M059J (cell line): ENCODE data around the gene PRRG3. TPM values are rescaled to one million over a fixed set of nuclear protein-coding genes. Genes with fewer than 3 reads are reported as not detected.

Experiments used
- DNase-seq: peaks from one replicate; pipeline ENCODE4 v3.0.0-alpha.2; 2012; ENCODE audit warnings: low read depth
- total RNA-seq: library from RNA; depleted of rRNA; stranded (reverse); fragments of >200 nt; shearing (Covaris generic); gene quantifications from 2 replicates; pipeline ENCODE4 v1.2.3, GENCODE V29; 2014; rRNA removed

PRRG3 gene
- total RNA-seq, 1 experiment from 2014 or later, result not detected

DNA sequence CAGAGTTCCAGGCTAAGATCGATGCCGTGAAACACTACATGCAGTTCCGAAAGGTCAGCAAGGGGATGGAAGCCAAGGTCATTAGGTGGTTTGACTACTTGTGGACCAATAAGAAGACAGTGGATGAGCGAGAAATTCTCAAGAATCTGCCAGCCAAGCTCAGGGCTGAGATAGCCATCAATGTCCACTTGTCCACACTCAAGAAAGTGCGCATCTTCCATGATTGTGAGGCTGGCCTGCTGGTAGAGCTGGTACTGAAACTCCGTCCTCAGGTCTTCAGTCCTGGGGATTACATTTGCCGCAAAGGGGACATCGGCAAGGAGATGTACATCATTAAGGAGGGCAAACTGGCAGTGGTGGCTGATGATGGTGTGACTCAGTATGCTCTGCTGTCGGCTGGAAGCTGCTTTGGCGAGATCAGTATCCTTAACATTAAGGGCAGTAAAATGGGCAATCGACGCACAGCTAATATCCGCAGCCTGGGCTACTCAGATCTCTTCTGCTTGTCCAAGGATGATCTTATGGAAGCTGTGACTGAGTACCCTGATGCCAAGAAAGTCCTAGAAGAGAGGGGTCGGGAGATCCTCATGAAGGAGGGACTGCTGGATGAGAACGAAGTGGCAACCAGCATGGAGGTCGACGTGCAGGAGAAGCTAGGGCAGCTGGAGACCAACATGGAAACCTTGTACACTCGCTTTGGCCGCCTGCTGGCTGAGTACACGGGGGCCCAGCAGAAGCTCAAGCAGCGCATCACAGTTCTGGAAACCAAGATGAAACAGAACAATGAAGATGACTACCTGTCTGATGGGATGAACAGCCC lies 48.6 kb downstream of the PRRG3 start:
- no peak for DNase-seq

DNA sequence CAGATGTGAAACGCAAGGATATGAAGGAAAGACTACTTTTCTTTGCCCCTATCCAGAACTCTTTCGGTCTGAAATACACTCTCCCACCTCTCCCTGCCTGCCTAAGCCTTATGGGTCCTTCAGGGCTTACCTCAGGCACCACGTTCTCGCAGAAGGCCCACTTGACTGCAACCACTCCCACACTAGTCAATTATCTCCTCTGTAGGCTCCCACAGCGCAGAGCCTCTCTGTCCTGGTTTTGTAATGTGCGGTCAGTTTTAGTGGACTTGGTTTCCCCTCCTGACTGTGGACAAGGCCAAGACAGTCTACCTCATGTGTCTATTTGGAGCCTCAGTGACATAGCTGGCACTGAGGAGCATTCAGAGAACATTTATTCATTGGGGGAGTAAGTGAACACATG lies 50.4 kb downstream of the PRRG3 start:
- DNase-seq, result no peak

- DNase-seq, result no peak
Observed at GRCh38 chrX:151746502-151746901, 51.2 kb downstream of the PRRG3 start.

DNA sequence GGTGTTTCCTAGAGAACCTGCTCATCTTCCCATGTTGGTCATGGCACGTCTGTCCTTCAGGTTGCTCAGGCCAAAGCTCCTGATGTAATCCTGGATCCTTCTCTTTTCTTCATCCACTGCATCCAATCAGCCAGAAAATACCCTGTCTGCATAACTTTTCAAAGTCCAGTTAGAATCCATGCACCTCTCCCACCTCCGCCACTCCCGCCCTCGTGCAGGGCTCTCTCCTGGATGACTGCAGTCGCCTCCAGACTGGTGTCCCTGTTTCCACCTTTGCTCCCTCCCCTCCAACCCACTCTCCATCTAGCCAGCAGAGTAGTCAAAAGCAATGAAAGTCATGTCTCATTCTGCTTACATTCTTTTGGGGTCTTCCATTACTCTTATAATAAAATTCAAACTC lies 55.3 kb downstream of the PRRG3 start:
- no peak for DNase-seq

GRCh38 chrX:151752847-151753246 lies 57.6 kb downstream of the PRRG3 start:
- DNase-seq, result no peak

DNA sequence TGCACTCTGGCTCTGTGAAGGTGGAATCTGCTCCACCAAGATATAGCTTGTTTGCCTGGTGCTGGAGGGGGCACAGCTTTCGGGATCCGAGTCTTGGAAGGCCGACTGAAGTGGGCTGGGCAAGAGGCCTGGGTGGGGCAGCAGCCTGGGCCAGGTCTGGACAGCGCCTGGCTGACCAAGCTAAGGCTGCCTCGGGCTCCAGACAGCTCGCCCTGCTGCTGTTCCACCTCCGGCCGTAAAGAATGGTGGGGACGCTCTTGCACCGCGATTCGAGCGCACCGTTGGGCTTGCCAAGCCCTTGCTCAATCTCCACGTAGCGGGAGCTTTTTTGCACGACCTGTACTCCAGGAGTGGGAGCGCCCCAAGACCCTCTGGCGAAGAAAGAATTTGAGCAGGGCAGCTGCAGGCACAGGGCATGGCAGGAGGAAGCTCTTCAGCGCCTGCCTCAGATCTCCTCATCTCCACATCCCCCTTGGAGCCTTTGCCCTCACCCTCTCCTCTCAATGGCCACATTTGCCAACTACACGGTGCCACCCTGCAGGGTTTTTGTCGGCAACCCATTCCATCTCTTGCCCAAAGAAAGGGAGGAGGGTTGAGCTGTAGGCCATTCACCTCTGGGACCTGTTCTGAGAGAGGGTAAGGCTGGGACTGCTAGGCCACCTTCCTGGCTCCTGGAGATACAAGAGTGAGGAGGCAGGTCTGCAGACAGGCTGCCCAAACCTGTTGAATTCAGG lies 58.2 kb downstream of the PRRG3 start:
- DNase-seq, result peak; percentile 73

GRCh38 chrX:151754047-151754429 lies 58.8 kb downstream of the PRRG3 start:
- DNase-seq, result peak; percentile 94

- DNase-seq, result peak; percentile 49
Observed at GRCh38 chrX:151754641-151755215, 59.5 kb downstream of the PRRG3 start.

Other genes with a start within 250 kb of the PRRG3 start
- 0.12 and 0.27 TPM in 2 replicates for gene PASD1, start 131.8 kb upstream of the PRRG3 start, total RNA-seq
- gene FATE1, start 20.6 kb downstream of the PRRG3 start, total RNA-seq, result 0.49 and 1.7 TPM in 2 replicates
- not detected in 2 replicates for gene CNGA2, start 39.3 kb downstream of the PRRG3 start, total RNA-seq
- 0.10 and 0.64 TPM in 2 replicates for gene MAGEA4, start 217.4 kb downstream of the PRRG3 start, total RNA-seq